MV-4-11 (cell line): ENCODE results near the gene SSH3.
A peak's percentile ranks its signal among the peaks of the same experiment; 100 is the strongest.

ENCODE experiments used
- DNase-seq: peaks from one replicate; lab custom pipeline; 2025; lab: John Stamatoyannopoulos, UW

SSH3 gene

GRCh38 chr11:67280341-67280787 lies 23.0 kb upstream of the SSH3 start:
- DNase-seq = no peak

GRCh38 chr11:67280788-67281551 lies 22.4 kb upstream of the SSH3 start:
- DNase-seq = no peak

GRCh38 chr11:67281552-67282150 lies 21.7 kb upstream of the SSH3 start:
- DNase-seq = no peak

GRCh38 chr11:67282155-67282875 lies 21.0 kb upstream of the SSH3 start:
- DNase-seq = no peak

- no peak for DNase-seq
These were observed 20.4 kb upstream of the SSH3 start for GRCh38 chr11:67282876-67283371.

- DNase-seq = peak; percentile 92
These were observed 19.8 kb upstream of the SSH3 start for GRCh38 chr11:67283481-67283963.

GRCh38 chr11:67284811-67285540 lies 18.4 kb upstream of the SSH3 start:
- no peak for DNase-seq

GRCh38 chr11:67285541-67286498 lies 17.5 kb upstream of the SSH3 start:
- no peak for DNase-seq

GRCh38 chr11:67286621-67287333 lies 16.6 kb upstream of the SSH3 start:
- peak; percentile 37 for DNase-seq

GRCh38 chr11:67287355-67288197 lies 15.8 kb upstream of the SSH3 start:
- DNase-seq = peak; percentile 40

GRCh38 chr11:67288198-67288451 lies 15.2 kb upstream of the SSH3 start:
- DNase-seq = no peak

- DNase-seq = peak; percentile 93
These were observed 14.7 kb upstream of the SSH3 start for GRCh38 chr11:67288452-67289225.

- no peak for DNase-seq
These were observed 14.1 kb upstream of the SSH3 start, which contains the start of gene ANKRD13D for GRCh38 chr11:67289226-67289650. TSS of gene ANKRD13D (plus strand) at chr11:67289303. CDS start at chr11:67289461, 158 bp downstream.

- DNase-seq = peak; percentile 16
These were observed 13.5 kb upstream of the SSH3 start for GRCh38 chr11:67289651-67290479.

- DNase-seq = peak; percentile 21
These were observed 12.5 kb upstream of the SSH3 start for GRCh38 chr11:67290801-67291200.

GRCh38 chr11:67291481-67292381 lies 11.6 kb upstream of the SSH3 start:
- DNase-seq = no peak
